NCI-H1105 treated with DMSO at 0.1 percent for 48 hours (cell line): ENCODE measurements around the gene PRLHR.
A peak's percentile ranks its signal among the peaks of the same experiment; 100 is the strongest.
"Not testable (repeated sequence)": the region's sequence is repeated elsewhere in the genome, so short reads cannot be mapped to it uniquely, and the experiment has no call there.

Source experiments
- DNase-seq: peaks from one replicate; lab custom pipeline; 2025; lab: John Stamatoyannopoulos, UW

The PRLHR gene

DNA sequence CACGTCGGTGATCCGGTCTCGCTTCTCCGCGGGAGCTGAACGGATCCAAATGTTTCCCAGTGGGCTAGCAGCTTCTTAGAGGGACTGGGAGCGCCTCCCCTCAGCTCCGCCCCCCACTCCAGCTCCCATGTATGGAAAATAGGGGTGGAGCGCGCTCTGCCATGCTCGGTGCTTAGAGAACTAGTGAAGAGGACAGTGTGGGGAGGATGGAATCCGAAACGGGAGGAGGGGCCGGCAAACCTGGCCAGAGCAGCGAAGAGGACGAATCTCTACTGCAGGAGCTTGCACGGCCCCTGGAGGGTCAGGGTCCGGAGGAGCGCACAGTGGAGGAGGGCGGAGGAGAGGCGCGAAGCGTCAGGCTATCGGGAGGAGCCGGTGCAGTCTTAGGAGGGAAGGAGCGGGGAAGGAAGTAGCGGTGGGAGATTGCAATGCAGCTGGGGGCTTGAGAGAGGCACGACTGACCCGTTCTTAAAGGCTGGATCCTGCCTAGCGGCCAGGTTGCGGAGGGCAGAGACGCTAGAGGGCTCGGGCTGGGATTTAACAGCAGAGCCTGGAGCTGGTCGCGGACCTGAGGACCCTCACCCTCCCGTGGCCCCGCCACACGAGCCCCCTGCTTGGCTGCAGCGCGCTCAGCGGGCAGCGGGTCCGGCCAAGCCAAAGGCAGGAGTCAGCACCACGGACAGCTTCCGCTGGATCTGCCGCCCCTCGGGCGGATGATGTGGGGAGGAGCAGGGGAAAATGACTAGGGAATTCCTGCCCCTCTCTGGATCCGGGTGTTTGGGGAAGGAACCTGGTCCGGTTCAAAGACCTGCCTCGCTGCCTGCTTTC, at the start of gene PRLHR:
TSS of gene PRLHR (minus strand) at position 51 of the 828 bp plus-strand sequence. CDS start 404 bp downstream, outside the sequence.
- no peak for DNase-seq

DNA sequence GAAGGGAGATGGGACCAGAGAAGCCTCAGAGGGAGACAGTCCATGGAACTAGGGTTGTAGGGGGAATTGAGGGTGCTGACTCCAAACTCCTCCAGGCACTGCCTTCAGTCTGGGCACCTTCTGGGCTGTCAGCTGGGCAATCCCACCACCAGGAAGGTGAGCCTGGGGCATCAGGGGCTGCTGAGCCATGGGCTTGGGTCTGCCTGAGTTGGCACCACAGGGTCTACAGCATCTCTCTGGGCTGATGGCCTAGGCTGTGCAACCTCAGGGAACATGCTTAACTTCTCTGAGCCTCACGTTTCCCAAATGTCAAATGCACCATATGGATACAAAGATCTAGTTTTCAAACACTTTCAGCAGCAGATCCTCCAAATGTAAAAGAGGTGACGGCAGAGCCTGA, 46.8 kb upstream of the PRLHR start:
- DNase-seq: no peak

DNA sequence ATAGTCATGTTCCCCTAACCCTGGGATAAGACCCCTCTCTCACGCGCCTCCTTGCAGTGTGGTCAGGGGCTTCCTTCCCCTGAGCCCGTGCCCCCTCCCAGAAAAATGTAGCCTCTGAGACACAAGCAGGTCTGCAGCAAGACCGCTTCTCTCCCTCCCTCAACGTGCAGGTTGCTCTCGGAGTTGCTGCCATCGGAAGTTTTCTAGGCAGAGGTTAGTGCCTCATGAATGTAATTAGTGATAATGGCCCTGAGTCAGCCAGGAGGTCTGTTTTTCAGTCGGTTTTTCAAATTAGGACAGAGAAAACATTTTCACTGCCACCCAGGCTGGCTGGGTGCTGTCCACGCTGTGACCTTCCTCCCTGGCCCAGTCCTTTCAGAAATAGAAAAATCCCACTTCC, 43.2 kb upstream of the PRLHR start:
- DNase-seq: no peak

DNA sequence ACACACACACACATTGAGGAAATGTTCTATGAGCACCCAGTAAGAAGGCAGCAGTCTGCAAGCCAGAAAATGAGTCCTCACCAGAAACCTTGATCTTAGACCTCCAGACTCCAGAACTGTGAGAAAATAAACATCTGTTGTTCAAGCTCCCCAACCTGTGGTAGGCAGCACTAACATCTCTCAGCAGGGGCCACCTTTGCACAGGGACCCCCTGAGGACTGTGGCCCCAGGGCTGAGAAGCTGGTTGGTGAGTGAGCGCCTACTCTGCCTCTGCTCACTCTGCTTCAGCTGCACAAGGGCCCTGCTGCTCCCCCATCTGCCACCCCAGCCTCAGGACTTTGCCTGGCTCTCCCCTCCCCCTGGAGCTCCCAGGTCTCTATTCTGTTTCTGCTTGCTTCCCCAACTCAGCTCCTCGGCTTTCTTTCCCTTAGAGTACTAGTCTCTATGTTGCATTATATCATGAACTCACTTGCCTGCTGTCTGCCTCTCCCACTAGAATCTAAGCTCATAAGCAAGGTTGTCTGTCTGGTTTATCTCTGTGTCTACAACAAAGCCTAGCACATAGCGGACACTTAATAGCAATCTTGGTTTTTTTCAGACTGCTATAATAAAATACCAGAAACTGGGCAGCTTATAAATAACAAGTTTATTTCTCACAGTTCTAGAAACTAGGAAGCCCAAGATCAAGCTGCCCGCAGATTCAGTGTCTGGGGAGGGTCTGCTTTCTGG, 40.4 kb upstream of the PRLHR start:
- no peak for DNase-seq

DNA sequence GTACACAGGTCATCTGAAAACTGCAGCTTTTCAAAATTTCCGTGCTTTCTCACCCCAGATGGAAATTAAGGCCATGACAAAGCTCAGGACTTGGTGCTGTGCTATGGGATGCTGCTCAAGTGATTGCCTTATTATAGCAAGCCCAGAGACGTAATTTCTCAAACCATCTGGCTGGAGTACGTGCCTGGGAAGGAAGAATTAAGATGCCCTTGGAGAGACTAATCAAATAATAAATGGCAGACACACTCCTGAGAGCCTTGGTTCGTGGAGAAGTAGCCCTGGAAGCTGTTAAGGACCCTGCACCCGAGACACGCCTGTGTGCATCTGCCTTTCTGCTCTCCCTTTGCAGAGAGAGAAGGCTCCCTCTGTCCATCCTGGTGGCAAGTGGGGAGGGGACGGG, 38.3 kb upstream of the PRLHR start:
- no peak for DNase-seq

DNA sequence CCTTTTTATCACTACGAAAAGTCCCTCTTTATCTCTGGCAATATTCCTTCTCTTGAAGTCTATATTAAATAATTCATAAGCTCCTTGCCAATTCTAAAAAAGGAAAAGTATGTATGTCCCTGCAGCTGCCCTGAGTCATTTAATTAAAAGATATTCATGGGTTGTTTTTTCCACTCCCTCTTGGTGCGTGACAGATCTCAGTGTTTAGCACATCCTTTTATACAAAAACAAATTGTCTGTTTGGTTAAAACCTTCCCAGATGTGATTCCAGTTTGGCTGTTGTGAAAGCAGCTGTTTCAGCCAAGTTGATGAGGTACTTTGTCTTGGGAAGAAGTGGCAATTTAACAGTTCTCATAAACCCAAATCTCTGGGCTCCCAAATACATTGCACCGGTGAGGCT, 33.8 kb upstream of the PRLHR start:
- no peak for DNase-seq

DNA sequence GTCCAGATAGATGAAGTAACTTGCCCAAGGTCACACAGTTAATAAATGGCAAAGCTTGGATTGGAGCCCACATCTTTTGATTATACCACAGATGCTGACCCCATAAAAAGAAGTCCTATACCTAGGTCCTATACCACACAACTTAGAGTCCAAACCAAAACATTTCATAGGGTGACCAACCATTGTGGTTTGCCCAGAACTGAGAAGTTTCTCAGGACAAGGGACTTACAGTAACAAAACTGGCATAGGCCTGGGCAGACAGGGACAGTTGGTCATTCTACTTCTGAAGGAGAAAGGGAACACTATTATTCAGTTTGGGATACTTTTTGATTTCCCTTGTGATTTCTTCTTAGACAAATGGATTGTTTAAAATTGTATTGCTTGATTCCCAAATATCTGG, 32.9 kb upstream of the PRLHR start:
- no peak for DNase-seq

DNA sequence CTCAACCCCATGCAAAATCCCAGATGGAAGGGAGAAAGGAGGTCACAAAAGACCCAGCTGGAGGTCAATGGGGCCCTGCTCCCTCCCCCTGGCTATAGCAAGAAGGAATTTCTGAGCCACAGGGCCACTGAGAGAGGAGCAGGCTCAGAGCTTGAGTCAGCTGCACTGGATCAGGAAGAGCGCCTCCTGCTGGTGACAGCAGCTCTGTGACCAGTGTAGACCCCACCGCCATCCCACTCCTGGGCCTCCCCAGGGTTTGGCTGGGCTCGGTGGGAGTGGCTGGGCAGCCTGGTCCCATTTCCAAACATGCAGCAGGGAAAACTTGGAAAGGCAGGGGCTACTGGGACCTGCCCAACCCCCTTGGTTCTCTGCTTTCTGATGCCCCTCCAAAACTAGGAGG, 31.5 kb upstream of the PRLHR start:
- DNase-seq: no peak

DNA sequence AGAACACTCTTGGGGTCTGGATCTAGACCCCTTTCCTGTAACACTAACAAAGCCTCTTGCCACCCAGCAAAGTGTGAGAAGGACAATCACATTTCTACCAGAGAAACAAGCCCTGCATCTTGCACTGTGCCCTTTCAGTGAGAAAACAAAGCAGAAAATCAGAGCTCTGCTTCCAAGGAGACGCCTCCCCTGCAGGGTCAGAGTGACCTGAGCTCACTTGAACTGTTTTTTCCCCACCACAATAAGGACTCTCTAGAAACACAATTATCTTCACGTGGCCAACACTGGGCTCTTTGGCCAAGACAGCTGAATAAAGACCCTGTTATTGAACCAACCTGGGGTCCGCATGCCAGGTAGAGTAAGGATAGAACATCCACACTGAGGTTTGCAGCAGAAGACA, 30.1 kb upstream of the PRLHR start:
- DNase-seq: no peak

DNA sequence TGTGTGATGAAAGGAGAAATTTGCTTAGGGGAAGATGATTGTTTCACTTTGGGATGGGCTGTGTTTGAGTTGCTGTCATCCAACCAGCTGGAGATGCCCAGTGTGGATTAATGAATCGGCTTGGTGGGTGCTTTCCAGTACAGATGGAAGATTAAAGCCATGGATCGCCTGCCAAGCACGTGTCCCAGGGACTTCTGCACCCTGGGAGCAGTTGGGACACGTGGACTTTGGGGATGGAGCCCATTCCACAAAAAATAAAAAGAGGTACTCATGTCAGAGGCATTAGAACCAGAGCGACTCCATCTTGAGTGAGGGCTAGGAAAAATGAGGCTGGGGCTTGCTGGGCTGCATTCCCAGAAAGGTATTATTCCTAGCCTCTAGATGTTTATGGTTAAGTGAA, 29.3 kb upstream of the PRLHR start:
- DNase-seq: no peak

DNA sequence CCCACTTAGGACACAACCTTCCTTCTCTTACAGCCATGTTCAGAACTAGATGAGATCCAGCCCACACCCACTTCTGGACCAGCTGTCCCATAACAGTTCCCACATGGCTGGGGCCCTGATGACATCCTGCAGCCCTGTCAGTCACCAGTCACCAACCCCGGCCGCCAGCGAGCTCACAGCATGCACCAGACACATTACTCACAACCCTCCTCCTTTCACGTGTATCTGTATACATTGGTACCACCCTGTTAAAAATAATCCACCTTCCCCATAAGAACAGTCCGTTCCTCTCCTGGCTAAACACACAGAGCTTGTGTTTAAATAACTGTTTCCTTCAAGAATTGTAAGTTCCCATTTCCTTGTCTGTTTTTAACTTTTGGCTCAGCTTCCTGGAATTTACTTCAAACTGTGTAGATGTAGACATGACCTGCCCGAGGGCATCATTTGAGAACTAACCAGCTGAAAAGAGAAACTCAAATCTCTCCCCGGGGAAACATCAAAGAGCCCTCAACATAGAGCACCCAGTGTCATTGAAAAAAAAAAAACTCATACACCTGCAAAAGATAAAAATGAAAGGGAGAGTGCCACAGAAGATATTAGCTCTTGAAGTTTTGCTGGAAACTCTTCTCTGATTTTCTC, 26.0 kb upstream of the PRLHR start:
- no peak for DNase-seq

DNA sequence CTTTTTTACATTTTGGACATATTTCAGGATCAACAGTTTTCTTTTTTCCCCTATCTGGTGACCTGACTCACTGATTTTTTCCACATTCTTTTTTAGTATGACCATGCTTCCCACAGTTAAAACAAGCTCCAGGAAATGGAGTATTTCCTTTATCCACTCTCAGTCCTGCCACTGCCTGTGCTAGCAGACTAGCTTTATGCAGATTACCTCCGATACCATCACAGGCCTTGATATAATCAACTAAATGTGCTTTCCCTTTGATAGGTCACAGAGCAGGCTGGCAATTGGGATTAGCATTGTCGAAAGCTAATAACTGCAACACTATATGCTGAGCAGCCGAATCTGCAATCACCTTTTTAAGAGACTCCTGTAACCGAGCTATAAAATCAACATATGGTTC, 18.4 kb upstream of the PRLHR start:
- DNase-seq: not testable (repeated sequence)

DNA sequence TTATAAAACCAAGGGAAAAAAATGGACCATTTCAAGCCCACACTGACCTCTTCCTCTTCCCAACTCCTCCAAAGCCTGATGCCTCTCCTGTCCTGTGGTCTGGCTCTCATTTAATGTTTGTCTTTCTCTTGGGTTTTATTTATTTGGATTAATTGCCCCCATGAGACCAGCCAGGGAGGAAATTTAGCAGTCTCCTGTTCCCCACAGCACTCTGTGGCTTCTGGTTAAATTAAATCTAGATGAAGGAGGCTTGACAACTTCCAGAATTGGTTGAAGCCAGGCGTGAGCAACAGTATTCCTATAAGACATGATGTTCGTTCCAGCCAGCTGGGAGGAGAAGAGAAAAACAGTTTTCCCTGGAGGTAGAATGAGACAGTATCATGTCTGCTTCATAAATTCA, 15.1 kb upstream of the PRLHR start:
- no peak for DNase-seq

DNA sequence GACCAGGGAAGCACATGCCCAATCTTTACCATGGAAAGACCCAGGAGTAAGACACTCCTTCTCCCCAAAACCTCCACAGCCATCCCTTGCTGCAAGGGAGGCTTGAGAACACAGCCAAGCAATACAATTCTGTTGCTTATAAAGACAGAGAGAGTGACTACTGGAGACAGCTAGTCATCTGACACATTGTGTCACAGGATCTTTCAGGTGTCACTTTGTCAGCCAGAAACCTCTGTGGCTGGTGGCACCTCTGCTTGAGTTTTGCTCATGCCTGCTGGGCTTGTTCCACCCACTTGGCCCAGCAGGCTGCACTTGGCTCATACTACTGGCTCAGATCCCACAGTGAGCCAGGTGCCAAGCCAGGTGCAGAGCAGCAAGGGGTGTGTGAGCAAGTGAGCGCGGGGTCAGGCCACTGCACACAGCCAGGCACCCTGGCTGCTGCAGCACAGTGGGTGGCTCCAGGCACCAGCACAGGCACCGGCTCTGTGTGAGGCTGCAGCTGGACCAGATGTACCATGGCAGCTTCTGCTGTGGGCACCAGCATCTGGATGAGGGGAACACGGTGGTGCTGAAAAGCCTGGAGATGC, 12.4 kb upstream of the PRLHR start:
- no peak for DNase-seq

DNA sequence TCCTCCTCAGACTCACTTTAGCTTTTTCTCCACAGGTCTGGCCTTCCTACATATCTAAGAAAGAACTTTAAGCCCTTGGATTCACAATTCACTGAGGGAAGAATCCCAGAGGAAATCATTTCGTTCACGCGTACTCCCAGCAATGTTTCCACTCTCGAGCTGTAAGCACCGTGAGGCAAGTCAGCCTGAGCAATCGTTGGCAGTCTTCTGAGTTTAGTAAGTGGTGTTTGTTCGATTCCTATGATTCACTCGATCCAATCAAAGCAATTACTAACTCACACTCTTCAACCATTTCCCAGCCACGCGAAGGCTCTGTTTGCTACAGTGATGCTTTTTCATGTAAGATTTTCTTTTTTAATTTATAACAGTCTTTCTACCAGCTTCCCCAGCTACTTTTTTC, 10.2 kb upstream of the PRLHR start:
- DNase-seq: no peak

DNA sequence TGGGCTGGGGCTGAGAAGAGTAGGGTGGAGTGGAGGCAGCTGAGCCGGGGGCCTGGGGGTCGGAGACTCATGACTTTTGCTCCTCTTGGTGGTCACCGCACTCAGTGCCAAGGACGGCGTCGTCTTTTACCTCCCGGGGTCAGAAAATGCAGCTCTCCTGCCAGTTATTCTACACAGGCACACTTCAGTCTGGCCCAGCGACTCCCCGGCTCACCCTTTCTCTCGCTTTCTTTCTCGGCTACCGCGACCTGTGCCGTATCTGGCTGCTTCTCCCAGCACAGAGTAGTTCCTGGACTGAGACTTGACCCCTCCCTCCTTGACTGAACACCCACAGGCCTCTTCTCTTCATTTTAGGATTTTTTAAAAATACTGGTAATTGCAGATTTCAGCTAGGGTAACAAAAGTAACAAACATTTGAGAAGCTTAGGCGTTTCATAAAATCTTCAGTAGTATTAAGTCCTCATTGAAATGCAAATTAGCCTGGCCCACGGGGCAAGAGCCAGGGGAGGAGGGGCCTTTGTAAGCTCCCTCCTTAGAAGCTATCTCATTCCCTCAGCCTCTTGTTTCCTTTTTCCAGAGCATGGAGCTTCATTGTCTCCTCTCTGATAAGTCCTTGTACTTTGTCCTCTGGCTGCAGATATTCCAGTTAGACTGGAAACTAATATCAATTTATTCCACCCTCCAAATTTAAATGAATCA, 1.1 kb upstream of the PRLHR start:
- no peak for DNase-seq

DNA sequence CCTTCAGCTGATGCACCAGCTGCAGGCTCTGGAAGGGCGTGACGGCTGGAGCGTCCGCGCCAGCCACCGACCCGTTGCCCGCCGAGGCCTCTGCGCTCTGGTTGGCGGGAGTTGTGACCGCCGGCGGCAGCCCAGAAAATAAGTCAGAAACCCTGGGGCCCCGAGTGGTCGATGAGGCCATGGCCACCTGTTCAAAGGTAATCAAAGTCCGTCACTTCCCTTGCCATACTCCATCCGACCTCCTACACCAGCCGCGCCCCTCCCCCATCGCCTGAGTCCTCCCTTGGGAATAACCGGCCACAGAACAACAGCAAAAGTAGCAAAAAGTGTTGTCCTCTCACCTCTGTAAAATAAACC, 406 bp downstream of the PRLHR start:
- no peak for DNase-seq

DNA sequence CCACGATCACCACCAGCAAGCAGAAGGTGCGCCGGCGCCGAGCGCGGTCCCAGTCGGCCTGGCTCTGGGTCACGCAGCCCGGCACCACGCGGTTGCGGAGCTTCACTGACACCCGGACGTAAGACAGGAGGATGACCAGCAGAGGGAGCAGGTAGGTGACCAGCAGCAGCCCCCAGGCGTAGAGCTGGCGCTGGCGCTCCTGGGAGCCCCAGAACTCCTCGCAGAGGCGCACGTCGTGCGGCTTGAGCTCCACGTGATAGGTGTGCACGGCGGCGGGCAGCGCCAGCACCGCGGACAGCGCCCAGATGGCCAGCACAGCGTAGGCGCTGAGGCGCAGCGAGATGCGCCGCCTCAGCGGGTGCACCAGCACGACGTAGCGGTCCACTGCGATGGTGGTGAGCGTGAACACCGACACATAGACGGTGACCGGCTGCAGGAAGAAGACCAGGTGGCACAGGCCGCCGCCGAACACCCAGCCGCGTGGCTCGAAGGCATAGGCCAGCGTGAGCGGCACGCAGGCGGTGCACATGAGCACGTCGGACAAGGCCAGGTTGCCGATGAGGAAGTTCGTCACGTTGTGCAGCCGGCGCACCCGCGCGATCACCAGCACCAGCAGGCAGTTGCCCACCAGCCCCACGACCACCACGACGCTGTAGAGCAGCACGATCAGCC, 920 bp downstream of the PRLHR start:
- DNase-seq: no peak

DNA sequence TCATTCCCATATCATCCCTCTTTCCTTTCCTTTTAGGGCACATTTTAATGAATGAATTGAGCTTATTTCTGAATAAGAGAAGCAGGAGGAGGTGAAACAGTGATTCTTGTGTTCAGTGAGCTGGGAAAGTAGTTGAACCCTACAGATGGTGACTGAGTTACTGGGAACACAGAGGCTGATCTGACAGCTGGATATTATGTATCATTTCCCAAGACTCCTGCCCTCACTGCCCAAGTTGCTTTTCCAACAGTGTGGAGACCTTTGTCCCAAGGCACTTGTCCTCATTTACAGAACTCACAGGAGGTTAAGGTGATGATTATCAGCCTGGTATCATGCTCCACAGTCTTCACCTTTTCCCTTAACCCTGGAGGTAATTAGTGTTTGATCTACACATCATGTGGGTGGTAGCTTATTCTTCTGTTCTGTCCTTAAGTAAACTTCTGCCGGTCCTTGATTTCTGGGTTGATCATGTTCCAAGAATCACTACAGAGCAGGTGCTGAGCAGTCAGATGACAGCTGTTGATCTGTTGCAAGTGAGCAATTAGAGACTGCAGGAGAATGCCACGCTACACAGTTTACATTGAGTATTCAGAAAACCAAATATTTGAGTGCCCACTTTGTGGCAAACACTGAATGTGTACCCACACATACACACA, 2.6 kb downstream of the PRLHR start:
- peak; percentile 93 for DNase-seq

DNA sequence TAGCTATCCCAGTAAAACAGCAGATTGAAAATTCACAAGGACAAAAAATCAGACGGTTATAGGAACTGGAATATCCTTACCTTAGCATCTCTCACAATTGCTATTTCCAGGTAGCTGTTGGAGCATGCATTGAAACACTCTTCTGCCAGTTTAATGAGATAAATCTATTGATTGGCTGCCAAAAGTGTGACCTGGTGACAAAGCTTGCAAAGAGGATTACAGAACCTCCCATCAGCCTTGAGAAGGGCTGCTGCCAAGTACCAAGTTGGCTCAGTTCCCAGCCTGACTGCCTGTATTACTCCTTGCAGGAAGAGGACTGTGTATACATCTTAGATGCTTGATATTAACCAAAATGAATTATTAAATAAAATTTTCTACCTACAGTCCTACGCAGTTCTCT, 5.1 kb downstream of the PRLHR start:
- DNase-seq: peak; percentile 95
